CD4-positive, alpha-beta T cell treated with Interleukin-21 for 1 hour (primary cell): ENCODE measurements around the gene SLC17A7.
A peak's percentile ranks its signal among the peaks of the same experiment; 100 is the strongest.

Experiments used
- DNase-seq: peaks from one replicate; pipeline ENCODE4 v3.0.0-alpha.2; 2020

Gene SLC17A7

GRCh38 chr19:49403404-49404187 is 37.7 kb downstream of the SLC17A7 start:
- DNase-seq = no peak

- DNase-seq = no peak
These were observed 41.3 kb downstream of the SLC17A7 start for GRCh38 chr19:49400029-49400428.

- DNase-seq = no peak
These were observed 42.4 kb downstream of the SLC17A7 start for GRCh38 chr19:49398931-49399330.

GRCh38 chr19:49398001-49398615 is 43.2 kb downstream of the SLC17A7 start:
- DNase-seq = no peak

- DNase-seq = no peak
These were observed 44.4 kb downstream of the SLC17A7 start for GRCh38 chr19:49396738-49397505.

GRCh38 chr19:49395581-49396407 is 45.5 kb downstream of the SLC17A7 start:
- DNase-seq = no peak

GRCh38 chr19:49393881-49394280 is 47.4 kb downstream of the SLC17A7 start:
- no peak for DNase-seq

- peak; percentile 84 for DNase-seq
These were observed 49.5 kb downstream of the SLC17A7 start for GRCh38 chr19:49391581-49392399.

GRCh38 chr19:49390929-49391359 is 50.4 kb downstream of the SLC17A7 start:
- DNase-seq = no peak

GRCh38 chr19:49390131-49390928 is 51.0 kb downstream of the SLC17A7 start:
- no peak for DNase-seq

- DNase-seq = no peak
These were observed 51.9 kb downstream of the SLC17A7 start for GRCh38 chr19:49389406-49389805.

- peak; percentile 92 for DNase-seq
These were observed 53.4 kb downstream of the SLC17A7 start, which contains the start of gene KASH5 for GRCh38 chr19:49387936-49388372. TSS of gene KASH5 (plus strand) at chr19:49388249. CDS start at chr19:49390884, 2,635 bp downstream.

- DNase-seq = no peak
These were observed 57.7 kb downstream of the SLC17A7 start for GRCh38 chr19:49383599-49383998.

GRCh38 chr19:49382639-49383038 is 58.7 kb downstream of the SLC17A7 start:
- DNase-seq = no peak

- no peak for DNase-seq
These were observed 60.9 kb downstream of the SLC17A7 start for GRCh38 chr19:49380391-49380790.
